Muscle layer of colon (tissue), 2 donors: ENCODE data around the gene CTNNA3.
A peak's percentile ranks its signal among the peaks of the same experiment; 100 is the strongest.
"Not testable (repeated sequence)": the region's sequence is repeated elsewhere in the genome, so short reads cannot be mapped to it uniquely, and the experiment has no call there.

ENCODE experiments used
- H3K27ac ChIP-seq: one replicate; pipeline ENCODE4 v1.7.0; 2013; ENCODE audit warnings: low read depth, mild to moderate bottlenecking, low read length, moderate library complexity
- H3K27me3 ChIP-seq, 2 donors: one replicate each; pipeline ENCODE4 v1.7.0; 2013; ENCODE audit warnings: low read length in 2 of 2, mild to moderate bottlenecking in 2 of 2; ENCODE audit not compliant: insufficient read depth in 2 of 2, control insufficient read depth in 1 of 2
- H3K36me3 ChIP-seq: one replicate; pipeline ENCODE4 v1.7.0; 2013; ENCODE audit warnings: mild to moderate bottlenecking, low read length; ENCODE audit not compliant: insufficient read depth
- H3K4me1 ChIP-seq: one replicate; pipeline ENCODE4 v1.7.0; 2013; ENCODE audit warnings: mild to moderate bottlenecking, low read length; ENCODE audit not compliant: insufficient read depth
- H3K4me3 ChIP-seq, 2 donors: one replicate each; pipeline ENCODE4 v1.7.0; 2013; ENCODE audit warnings: low read length in 2 of 2, low read depth in 1 of 2, mild to moderate bottlenecking in 1 of 2, moderate library complexity in 1 of 2
- H3K9ac ChIP-seq: one replicate; pipeline ENCODE4 v1.7.0; 2013; ENCODE audit warnings: low read length
- H3K9me3 ChIP-seq: one replicate; pipeline ENCODE4 v1.7.0; 2013; ENCODE audit warnings: mild to moderate bottlenecking, low read length
- donor health status: abdominal sarcoma.
- donor health status: Adenocarcinoma of cecum.

The CTNNA3 gene

DNA sequence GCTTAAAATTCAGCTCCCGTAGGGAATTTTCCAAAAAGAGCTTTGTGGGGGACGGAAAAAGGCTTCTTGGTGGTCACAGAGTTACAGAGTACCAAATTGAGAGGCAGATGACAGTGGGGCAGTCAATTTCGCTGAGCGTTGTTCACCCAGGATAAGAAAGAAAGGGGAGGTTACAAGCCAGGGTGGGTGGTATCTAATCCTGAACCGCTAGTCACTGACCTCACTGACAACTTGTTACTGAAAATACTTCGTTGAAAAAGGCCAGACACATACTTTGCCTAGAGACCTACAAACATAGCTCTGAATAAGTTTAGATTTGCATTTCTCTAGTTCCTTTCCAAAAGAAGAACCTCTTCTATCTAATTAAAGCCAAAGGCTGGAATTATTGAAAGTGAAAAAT, at the start of gene CTNNA3:
CTNNA3 (minus strand) TSS at position 167 of the 400 bp plus-strand sequence.
- peak within 1 kb of the TSS; percentile 79 for H3K9ac ChIP-seq
- peaks cover 19% of the 10 kb centered on the region for H3K4me1 ChIP-seq
- peak within 1 kb of the TSS; percentile 61 for H3K27ac ChIP-seq
- no peaks in the 10 kb centered on the region for H3K36me3 ChIP-seq
- H3K27me3 ChIP-seq: no peaks in the 10 kb centered on the region
- H3K4me3 ChIP-seq: peak within 1 kb of the TSS in 1 of 2 donors; percentile 58
- H3K9me3 ChIP-seq: no peaks in the 10 kb centered on the region

DNA sequence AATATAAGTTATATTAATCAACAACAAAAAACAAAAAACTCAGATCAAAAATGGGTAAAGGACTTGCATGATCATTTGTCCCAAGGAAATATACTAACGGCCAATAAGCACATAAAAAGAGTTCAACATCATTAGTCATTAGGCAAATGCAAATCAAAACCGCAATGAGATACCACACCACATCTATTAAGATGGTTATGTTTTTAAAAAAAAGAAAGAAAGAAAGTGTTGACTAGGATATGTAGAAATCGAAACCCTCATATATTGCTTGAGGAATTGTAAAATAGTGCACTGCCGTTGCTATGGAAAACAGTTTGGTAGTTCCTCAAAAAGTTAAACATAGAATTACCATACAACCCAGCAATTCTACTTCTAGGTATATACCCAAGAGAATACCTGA, 39.4 kb upstream of the CTNNA3 start:
- no peaks in the 10 kb centered on the region for H3K9me3 ChIP-seq
- no peak overlapping the region for H3K4me3 ChIP-seq

GRCh38 chr10:67733511-67733910, 37.5 kb upstream of the CTNNA3 start:
- H3K9ac ChIP-seq: no peak overlapping the region
- no peaks in the 10 kb centered on the region for H3K27me3 ChIP-seq
- no peaks in the 10 kb centered on the region for H3K9me3 ChIP-seq
- H3K27ac ChIP-seq: no peak overlapping the region
- H3K4me1 ChIP-seq: no peaks in the 10 kb centered on the region
- H3K36me3 ChIP-seq: no peaks in the 10 kb centered on the region
- H3K4me3 ChIP-seq: no peak overlapping the region

More for the DNA sequence above, 39.4 kb upstream of the CTNNA3 start:
- Histone ChIP-seq H3K36me3 (no peaks in the 10 kb centered on the region), H3K27me3 (no peaks in the 10 kb centered on the region), H3K4me1 (no peaks in the 10 kb centered on the region), H3K27ac (no peak overlapping the region), H3K9ac (no peak overlapping the region)

DNA sequence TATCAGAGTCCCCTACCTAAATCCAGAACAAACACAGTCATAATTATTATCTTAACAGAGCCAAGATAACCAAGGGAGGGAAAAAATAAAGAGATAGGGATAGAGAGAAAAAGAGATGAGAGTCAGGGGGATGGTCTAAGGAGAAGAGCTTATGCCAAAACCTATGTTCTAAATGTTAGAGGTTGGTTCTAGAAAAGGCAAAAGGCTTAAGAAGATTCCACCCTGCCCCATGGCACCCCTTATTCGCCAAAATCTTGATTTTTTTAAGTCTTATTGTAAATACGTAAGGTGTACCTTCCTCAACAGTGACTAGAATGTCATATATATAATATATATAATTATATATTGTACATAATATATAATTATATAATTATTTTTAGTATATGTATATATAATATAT, 29.6 kb upstream of the CTNNA3 start:
- Histone ChIP-seq H3K27me3 (no peaks in the 10 kb centered on the region), H3K27ac (no peak overlapping the region), H3K4me3 (no peak overlapping the region), H3K36me3 (no peaks in the 10 kb centered on the region), H3K4me1 (no peaks in the 10 kb centered on the region), H3K9me3 (no peaks in the 10 kb centered on the region), H3K9ac (no peak overlapping the region)

GRCh38 chr10:67723601-67724000, 27.6 kb upstream of the CTNNA3 start:
- Histone ChIP-seq H3K27ac (no peak overlapping the region), H3K36me3 (no peaks in the 10 kb centered on the region), H3K9ac (no peak overlapping the region), H3K4me3 (no peak overlapping the region), H3K27me3 (no peaks in the 10 kb centered on the region), H3K9me3 (no peaks in the 10 kb centered on the region), H3K4me1 (no peaks in the 10 kb centered on the region)

DNA sequence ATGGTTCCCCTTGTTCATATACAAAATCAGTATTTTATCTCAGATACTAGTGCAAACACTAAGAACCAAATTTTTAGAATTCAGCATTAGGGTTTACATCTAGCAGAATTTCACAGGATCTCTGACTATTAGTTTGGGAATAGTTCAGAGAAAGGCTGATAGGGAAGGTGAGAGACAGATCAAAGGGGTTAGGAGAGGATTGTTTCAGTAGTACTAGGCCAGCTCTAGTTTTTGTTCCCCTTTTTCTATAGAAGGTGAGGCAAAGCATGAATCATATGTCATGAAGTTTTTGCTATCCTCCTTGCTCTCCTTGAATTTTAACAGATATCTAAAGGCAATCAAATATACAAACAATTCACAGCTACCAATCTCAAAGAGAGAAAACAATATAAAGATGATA, 26.1 kb upstream of the CTNNA3 start:
- Histone ChIP-seq H3K27me3 (no peaks in the 10 kb centered on the region), H3K9me3 (no peaks in the 10 kb centered on the region), H3K4me1 (no peaks in the 10 kb centered on the region), H3K9ac (no peak overlapping the region), H3K36me3 (no peaks in the 10 kb centered on the region), H3K27ac (no peak overlapping the region), H3K4me3 (no peak overlapping the region)

DNA sequence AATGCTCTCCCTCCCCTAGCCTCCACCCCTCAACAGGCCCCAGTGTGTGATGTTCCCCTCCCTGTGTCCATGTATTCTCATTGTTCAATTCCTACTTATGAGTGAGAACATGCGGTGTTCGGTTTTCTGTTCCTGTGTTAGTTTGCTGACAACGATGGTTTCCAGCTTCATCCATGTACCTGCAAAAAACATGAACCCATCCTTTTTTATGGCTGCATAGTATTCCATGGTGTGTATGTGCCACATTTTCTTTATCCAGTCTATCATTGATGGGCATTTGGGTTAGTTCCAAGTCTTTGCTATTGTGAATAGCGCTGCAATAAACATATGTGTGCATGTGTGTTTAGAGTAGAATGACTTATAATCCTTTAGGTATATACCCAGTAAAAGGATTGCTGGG, 20.5 kb upstream of the CTNNA3 start:
- H3K27ac ChIP-seq, H3K9me3 ChIP-seq, H3K4me3 ChIP-seq, H3K36me3 ChIP-seq, H3K4me1 ChIP-seq, H3K27me3 ChIP-seq, H3K9ac ChIP-seq: not testable (repeated sequence)

- Histone ChIP-seq H3K27ac (no peak overlapping the region), H3K9me3 (no peaks in the 10 kb centered on the region), H3K4me3 (no peak overlapping the region), H3K27me3 (no peaks in the 10 kb centered on the region), H3K36me3 (no peaks in the 10 kb centered on the region), H3K4me1 (no peaks in the 10 kb centered on the region), H3K9ac (no peak overlapping the region)
Measured at GRCh38 chr10:67705921-67706320, 9.9 kb upstream of the CTNNA3 start.

DNA sequence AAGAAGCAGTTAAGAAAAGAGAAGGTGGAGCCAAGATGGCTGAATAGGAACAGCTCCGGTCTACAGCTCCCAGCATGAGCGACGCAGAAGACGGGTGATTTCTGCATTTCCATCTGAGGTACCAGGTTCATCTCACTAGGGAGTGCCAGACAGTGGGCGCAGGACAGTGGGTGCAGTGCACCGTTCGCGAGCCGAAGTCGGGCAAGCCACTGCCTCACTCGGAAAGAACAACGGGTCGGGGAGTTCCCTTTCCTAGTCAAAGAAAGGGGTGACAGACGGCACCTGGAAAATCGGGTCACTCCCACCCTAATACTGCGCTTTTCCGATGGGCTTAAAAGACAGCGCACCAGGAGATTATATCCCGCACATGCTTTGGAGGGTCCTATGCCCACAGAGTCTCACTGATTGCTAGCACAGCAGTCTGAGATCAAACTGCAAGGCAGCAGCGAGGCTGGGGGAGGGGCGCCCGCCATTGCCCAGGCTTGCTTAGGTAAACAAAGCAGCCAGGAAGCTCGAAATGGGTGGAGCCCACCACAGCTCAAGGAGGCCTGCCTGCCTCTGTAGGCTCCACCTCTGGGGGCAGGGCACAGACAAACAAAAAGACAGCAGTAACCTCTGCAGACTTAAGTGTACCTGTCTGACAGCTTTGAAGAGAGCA, 3.7 kb upstream of the CTNNA3 start:
- not testable (repeated sequence) for H3K36me3 ChIP-seq, H3K9me3 ChIP-seq, H3K27ac ChIP-seq, H3K4me3 ChIP-seq, H3K9ac ChIP-seq, H3K27me3 ChIP-seq
- H3K4me1 ChIP-seq: peaks cover 19% of the 10 kb centered on the region

GRCh38 chr10:67698164-67698563, 2.2 kb upstream of the CTNNA3 start:
- H3K9me3 ChIP-seq: no peaks in the 10 kb centered on the region
- H3K4me1 ChIP-seq: peaks cover 19% of the 10 kb centered on the region
- no peaks in the 10 kb centered on the region for H3K27me3 ChIP-seq
- peak overlapping the region in 1 of 2 donors; percentile 39 for H3K4me3 ChIP-seq
- H3K27ac ChIP-seq: no peak overlapping the region
- no peaks in the 10 kb centered on the region for H3K36me3 ChIP-seq
- H3K9ac ChIP-seq: no peak overlapping the region

DNA sequence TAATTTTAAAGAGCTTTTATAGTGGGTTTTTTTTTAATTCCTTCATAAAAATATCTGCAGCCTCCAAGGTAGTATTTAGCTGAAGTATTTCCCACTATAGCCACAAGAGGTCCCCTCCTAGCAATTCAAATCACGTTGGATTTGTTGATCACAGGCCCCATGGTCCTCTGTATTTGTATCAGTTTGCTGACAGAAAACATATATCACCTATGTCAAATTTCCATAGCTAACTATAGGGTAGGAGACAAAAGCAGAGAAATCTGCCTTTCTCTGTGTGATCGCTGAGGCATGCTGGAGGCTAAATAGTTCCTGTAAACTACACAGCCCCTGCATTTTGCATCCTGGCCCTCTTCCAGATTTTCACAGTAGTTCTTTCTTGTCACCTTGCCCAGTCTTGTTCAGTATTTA, 1.7 kb upstream of the CTNNA3 start:
- Histone ChIP-seq H3K27me3 (no peaks in the 10 kb centered on the region), H3K9me3 (no peaks in the 10 kb centered on the region), H3K4me1 (peaks cover 19% of the 10 kb centered on the region), H3K4me3 (peak overlapping the region in 1 of 2 donors; percentile 39), H3K36me3 (no peaks in the 10 kb centered on the region), H3K9ac (no peak overlapping the region), H3K27ac (no peak overlapping the region)

- Histone ChIP-seq H3K27ac (no peak overlapping the region), H3K36me3 (no peaks in the 10 kb centered on the region), H3K9me3 (no peaks in the 10 kb centered on the region), H3K4me3 (no peak overlapping the region), H3K4me1 (peaks cover 19% of the 10 kb centered on the region), H3K27me3 (no peaks in the 10 kb centered on the region), H3K9ac (no peak overlapping the region)
Measured at GRCh38 chr10:67696679-67697078, 684 bp upstream of the CTNNA3 start.
